Measurements from ENCODE around the gene GATA3.

Gene GATA3

DNA sequence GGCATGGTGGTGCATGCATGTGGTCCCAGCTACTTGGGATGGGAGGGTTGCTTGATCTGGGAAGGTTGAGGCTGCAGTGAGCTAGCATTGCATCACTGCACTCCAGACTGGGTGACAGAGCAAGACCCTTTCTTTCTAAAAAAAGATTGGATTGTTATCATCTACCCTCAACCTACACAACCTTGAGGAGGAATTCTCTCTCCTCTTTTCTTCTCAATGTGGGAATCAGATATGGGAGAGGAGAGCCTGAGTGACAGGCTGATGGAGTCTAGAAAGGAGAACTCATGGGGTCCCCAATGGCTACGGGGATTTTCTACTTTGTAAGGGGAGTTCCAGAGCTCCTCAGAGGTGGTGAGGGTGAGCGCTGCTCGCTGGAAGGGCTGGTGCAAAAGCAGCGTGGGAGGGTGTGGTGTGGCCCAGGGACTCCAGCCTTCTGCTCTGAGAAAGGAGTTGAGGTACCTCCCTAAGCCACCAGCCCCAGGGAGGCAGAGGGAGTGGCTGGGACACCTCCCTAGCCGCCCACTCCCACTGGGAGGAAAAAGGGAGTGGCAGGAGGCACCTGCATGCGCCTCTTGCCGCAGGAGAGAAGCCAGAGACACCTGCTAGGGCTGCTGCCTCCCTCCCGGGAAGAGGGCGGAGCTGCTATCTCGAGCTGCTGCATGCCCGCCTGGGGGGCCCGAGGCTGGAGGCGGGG, 48.4 kb downstream of the GATA3 start:
- no peak for DNase-seq (ENCODE audit: low read depth)

DNA sequence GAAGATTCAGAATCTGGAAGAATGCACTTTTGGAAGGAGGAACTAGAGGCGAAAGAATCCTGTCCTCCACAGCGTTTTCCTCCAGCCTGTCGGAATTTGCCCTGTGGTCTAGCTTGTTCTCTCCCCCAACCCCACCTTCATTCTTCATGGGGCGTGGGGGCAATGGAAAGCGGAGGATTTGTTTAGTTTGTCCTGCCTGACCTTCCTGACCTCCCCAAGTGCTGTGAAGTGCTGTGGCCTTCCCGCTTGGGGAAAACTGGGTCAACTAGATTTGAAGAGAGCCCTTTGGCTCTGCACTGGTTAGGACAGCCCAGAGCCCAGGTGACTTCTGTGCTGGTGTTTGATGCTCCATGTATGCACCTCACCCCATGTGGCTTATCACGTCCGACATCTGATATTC, 49.1 kb downstream of the GATA3 start:
- DNase-seq (ENCODE audit: low read depth): no peak

DNA sequence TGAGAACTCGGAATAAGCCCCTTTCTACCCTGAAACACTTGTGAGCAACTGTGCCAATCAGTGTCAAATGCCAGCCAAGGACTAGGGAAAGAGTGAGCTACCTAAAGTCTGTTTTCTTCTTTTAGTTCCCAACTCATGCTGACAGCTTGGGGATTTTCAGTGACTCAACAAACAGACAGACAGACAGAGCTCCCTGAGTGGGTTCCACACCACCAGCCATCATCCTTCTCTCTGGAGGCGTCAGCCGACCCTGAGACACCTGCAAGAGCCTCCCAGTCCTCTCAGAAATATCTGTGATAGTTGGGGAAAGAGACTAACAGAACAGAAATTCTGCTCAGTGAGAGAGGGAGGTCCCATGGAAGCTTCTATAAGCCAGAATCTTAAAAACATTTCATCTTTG, 49.5 kb downstream of the GATA3 start:
- no peak for DNase-seq (ENCODE audit: low read depth)

GRCh38 chr10:8104721-8105120, 50.2 kb downstream of the GATA3 start:
- no peak for DNase-seq (ENCODE audit: low read depth)

GRCh38 chr10:8105932-8106331, 51.4 kb downstream of the GATA3 start:
- DNase-seq (ENCODE audit: low read depth): no peak

DNA sequence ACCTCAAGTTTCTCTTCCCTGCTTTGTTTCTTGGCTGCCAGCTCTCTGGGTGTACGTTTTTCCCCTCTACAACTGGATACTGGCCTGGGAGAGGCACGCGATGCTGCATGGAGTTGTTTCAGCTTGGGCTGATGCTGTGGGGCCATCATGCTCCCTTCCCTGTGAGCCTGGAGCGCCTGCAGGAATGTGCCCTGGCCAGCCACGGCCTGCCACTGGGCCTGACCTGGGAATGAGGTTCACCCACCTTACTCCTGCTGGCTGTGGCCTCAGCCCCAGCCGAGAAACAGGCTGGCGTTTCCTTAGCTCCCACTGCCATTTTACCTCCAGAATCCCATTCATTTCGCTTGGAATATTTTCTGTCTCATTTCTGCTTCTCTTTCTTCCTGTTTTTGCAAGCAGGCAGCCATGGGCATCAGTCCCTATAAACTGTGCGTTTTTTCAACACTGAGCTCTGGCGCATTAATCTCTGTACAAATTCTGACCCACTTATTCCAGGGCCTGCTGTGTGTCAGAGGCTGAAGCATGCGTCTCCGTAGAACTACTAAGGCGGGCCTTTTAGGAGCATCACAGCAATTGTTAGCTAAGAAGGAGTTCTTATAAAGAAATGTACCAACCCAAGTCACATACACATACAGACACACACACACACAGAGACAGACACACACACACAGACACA, 57.9 kb downstream of the GATA3 start:
- DNase-seq (ENCODE audit: low read depth): no peak

- no peak for DNase-seq (ENCODE audit: low read depth)
Measured at GRCh38 chr10:8112942-8113442, 58.5 kb downstream of the GATA3 start.

DNA sequence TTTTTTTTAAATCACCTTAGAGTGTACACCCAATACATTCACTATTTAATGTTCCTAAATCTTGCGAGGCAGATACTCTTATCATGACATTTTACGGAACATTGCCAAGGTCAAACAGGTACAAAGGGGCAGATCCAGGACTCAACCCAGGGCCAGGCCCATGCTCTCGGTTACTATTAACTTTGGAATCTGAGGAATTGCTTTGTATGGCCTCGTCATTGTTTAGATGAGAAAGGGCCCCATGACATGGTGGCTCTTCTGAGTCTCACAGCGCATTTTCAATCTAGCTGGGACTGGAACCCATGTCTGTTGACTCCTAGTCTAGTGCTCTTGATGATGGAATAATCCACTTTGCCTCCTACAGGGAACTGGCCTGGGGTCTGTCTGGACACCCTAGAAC, 59.1 kb downstream of the GATA3 start:
- DNase-seq (ENCODE audit: low read depth): no peak

GRCh38 chr10:8114741-8115617, 60.5 kb downstream of the GATA3 start:
- no peak for DNase-seq (ENCODE audit: low read depth)

- no peak for DNase-seq (ENCODE audit: low read depth)
Measured at GRCh38 chr10:8115618-8115980, 61.1 kb downstream of the GATA3 start.

- DNase-seq (ENCODE audit: low read depth): no peak
Measured at GRCh38 chr10:8116474-8116873, 62.0 kb downstream of the GATA3 start.

- DNase-seq (ENCODE audit: low read depth): no peak
Measured at GRCh38 chr10:8116926-8117493, 62.5 kb downstream of the GATA3 start.

- no peak for DNase-seq (ENCODE audit: low read depth)
Measured at GRCh38 chr10:8121201-8121890, 66.9 kb downstream of the GATA3 start.

GRCh38 chr10:8122611-8123369, 68.3 kb downstream of the GATA3 start:
- no peak for DNase-seq (ENCODE audit: low read depth)

DNA sequence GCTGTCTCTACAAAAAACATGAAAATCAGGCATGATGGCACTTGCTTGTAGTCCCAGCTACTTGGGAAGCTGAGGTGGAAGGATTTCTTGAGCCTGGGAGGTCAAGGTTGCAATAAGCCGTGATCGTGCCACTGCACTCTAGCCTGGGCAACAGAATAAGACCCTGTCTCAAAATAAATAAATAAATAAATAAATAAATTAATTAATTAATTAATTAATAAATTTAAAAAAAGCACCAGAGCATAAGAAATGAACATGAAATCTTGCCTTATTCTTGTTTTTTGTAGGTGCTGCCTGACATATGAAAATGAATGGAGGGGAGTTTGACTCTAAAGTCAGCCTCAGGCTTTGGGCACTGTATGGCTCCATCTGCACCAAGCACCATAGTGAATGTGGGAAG, 69.9 kb downstream of the GATA3 start:
- DNase-seq (ENCODE audit: low read depth): no peak
